Nephron progenitor cell (in vitro differentiated cells): ENCODE results near the gene SCN4A.

Source experiments
- DNase-seq: peaks from one replicate; pipeline ENCODE4 v3.0.0; 2021
- H3K27ac Mint-ChIP-seq: 2 replicates; pipeline ENCODE4 v1.8.0; 2021; ENCODE audit warnings: mild to moderate bottlenecking, moderate library complexity, mixed read lengths
- H3K27me3 Mint-ChIP-seq: 2 replicates; pipeline ENCODE4 v1.8.0; 2021; ENCODE audit warnings: mild to moderate bottlenecking, low read depth, mixed read lengths; ENCODE audit not compliant: poor library complexity
- H3K36me3 Mint-ChIP-seq: 2 replicates; pipeline ENCODE4 v1.8.0; 2021; ENCODE audit warnings: low read depth, mixed read lengths
- H3K4me1 Mint-ChIP-seq: 2 replicates; pipeline ENCODE4 v1.8.0; 2021; ENCODE audit warnings: mixed read lengths
- H3K4me3 Mint-ChIP-seq: 2 replicates; pipeline ENCODE4 v1.8.0; 2021; ENCODE audit warnings: mild to moderate bottlenecking, moderate library complexity, mixed read lengths
- H3K9me3 Mint-ChIP-seq: 2 replicates; pipeline ENCODE4 v1.8.0; 2021; ENCODE audit warnings: mild to moderate bottlenecking, moderate library complexity, mixed read lengths
- TF ChIP-seq, protein P1 (sequence below): fragments of 200-600 bp; sonication (generic); IDR thresholded peaks from 2 replicates; pipeline ENCODE4 v1.5.0; 2021; ENCODE audit warnings: antibody characterized with exemption

The SCN4A gene

DNA sequence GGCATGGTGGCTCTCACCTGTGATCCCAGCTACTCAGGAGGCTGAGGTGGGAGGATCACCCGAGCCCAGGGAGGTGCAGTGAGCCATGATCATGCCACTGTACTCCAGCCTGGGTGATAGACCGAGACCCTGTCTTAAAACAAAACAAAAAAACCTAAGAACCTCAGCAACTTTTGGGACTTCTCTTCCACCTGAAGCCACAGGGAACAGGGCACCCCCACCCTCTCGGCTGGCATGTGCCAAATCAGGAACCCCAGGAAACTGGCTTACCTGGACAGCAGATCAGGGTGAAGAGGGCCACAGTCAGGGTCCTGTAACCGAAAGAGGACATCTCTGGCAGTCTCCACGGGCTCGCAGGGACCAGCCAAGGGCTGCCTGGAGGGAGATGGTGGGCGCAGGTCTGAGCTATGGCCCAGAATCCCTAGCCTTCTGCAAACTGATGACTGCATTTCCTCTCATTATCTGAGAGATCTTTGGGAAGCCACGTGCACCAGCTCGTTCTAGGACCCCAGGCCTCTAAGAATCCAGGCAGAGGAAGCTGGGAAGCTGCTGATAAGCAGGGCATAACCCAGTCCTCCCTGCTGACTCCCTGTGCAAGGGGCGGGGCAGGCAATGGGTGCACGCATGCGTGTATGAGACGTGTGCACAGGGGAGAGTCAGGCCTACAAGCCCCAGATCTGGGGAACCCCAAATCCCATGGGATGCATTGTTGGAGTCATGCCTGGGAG lies 33.8 kb upstream of the SCN4A start:
- peaks cover 24% of the 10 kb centered on the region for H3K27me3 Mint-ChIP-seq
- H3K36me3 Mint-ChIP-seq: no peaks in the 10 kb centered on the region
- no peak overlapping the region for H3K4me3 Mint-ChIP-seq
- peaks cover 29% of the 10 kb centered on the region for H3K4me1 Mint-ChIP-seq
- TF ChIP-seq, protein P1, sequence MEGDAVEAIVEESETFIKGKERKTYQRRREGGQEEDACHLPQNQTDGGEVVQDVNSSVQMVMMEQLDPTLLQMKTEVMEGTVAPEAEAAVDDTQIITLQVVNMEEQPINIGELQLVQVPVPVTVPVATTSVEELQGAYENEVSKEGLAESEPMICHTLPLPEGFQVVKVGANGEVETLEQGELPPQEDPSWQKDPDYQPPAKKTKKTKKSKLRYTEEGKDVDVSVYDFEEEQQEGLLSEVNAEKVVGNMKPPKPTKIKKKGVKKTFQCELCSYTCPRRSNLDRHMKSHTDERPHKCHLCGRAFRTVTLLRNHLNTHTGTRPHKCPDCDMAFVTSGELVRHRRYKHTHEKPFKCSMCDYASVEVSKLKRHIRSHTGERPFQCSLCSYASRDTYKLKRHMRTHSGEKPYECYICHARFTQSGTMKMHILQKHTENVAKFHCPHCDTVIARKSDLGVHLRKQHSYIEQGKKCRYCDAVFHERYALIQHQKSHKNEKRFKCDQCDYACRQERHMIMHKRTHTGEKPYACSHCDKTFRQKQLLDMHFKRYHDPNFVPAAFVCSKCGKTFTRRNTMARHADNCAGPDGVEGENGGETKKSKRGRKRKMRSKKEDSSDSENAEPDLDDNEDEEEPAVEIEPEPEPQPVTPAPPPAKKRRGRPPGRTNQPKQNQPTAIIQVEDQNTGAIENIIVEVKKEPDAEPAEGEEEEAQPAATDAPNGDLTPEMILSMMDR: no peak
- peaks cover 7% of the 10 kb centered on the region for H3K9me3 Mint-ChIP-seq
- no peak for DNase-seq
- no peak overlapping the region for H3K27ac Mint-ChIP-seq

GRCh38 chr17:64005734-64006167 lies 33.0 kb upstream of the SCN4A start:
- Mint-ChIP-seq H3K9me3 (peaks cover 7% of the 10 kb centered on the region), H3K4me1 (peaks cover 29% of the 10 kb centered on the region), H3K27ac (no peak overlapping the region), H3K36me3 (no peaks in the 10 kb centered on the region), H3K27me3 (peaks cover 21% of the 10 kb centered on the region), H3K4me3 (no peak overlapping the region)
- TF ChIP-seq, protein P1: no peak
- no peak for DNase-seq

DNA sequence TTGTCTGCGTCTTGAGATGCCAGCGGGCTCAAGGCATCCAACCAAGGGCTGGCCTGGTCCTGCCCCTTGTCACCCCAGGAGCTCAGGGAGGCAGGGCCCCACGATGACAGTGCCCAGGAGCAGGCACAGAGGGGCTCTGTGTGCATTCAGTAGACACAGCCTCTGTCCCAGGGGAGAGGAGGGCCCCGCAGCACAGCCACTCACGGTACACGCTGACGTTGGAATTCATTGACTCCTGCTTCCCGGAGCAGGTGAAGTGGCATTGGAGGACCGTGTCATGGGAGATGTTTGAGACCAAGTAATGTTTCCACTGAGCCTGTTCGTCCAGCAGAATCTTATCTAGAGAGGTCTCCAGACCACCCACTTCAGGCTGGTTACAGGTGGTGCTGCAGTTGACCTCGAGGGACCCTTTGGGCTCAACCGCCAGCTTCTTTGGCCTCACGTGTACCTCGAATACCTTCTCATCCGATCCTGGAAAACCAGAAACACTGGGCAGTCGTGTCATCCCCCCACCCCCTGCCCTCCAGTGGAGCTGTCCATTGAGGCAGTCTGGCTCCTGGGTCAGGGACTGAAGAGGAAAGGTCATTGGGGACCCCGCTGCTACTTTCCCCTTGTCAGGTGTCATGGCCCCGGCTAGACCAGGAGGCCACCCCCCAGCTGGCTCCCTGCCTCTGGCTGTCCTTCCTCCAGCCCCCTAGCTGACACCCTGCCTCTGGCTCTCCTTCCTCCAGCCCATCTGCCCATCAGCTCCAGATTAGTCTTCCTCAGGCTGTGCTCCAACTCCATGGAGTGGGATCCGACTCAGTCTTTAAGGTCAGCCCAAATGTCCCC lies 32.4 kb upstream of the SCN4A start:
- H3K4me1 Mint-ChIP-seq: peaks cover 29% of the 10 kb centered on the region
- H3K27me3 Mint-ChIP-seq: peaks cover 23% of the 10 kb centered on the region
- H3K36me3 Mint-ChIP-seq: no peaks in the 10 kb centered on the region
- H3K4me3 Mint-ChIP-seq: no peak overlapping the region
- H3K9me3 Mint-ChIP-seq: peaks cover 5% of the 10 kb centered on the region
- no peak for DNase-seq
- no peak overlapping the region for H3K27ac Mint-ChIP-seq
- TF ChIP-seq, protein P1: no peak

DNA sequence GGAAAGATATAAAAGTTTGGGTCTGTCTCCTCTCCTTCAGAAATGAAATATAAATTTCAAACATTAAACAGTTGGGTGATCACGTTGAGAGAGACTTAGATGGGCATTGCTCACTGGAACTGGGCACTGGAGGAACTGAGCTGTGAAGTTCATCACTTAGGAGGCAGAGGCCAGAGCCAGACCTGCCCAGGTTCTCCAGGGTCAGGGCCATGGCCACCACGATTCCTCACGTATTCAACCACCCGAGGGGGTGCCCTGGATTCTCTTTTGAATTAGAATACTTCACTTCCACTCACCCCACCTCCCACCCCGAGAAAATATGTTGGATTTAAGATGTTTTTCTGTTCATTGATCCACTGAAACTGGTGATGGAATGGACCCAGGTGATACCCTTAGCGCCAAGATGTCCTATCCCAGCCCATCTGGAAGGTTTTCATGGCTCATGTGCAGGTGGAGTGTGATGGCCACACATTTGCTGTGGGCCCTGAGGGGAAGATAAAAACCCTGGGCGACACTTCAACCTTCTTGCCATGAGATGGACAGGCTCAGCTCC lies 31.6 kb upstream of the SCN4A start:
- TF ChIP-seq, protein P1: no peak
- peaks cover 27% of the 10 kb centered on the region for H3K4me1 Mint-ChIP-seq
- H3K27ac Mint-ChIP-seq: no peak overlapping the region
- no peaks in the 10 kb centered on the region for H3K9me3 Mint-ChIP-seq
- H3K27me3 Mint-ChIP-seq: peaks cover 30% of the 10 kb centered on the region
- H3K4me3 Mint-ChIP-seq: no peak overlapping the region
- no peak for DNase-seq
- H3K36me3 Mint-ChIP-seq: no peaks in the 10 kb centered on the region

GRCh38 chr17:64003526-64004121 lies 30.9 kb upstream of the SCN4A start:
- H3K36me3 Mint-ChIP-seq: no peaks in the 10 kb centered on the region
- H3K4me3 Mint-ChIP-seq: no peak overlapping the region
- peaks cover 34% of the 10 kb centered on the region for H3K27me3 Mint-ChIP-seq
- no peaks in the 10 kb centered on the region for H3K9me3 Mint-ChIP-seq
- TF ChIP-seq, protein P1: no peak
- H3K4me1 Mint-ChIP-seq: peaks cover 22% of the 10 kb centered on the region
- no peak for DNase-seq
- no peak overlapping the region for H3K27ac Mint-ChIP-seq
